GM21381 (cell line): ENCODE data around the gene ITGB3.

Experiments
- ATAC-seq: cut with Tn5 transposase; IDR thresholded peaks from one replicate; pipeline ENCODE4 v1.9.1; 2021; ENCODE audit warnings: mild to moderate bottlenecking, moderate library complexity; ENCODE audit not compliant: unreplicated experiment

ITGB3 gene

GRCh38 chr17:47295874-47296255 lies 42.2 kb downstream of the ITGB3 start:
- ATAC-seq, result no peak

GRCh38 chr17:47297661-47298400 lies 44.2 kb downstream of the ITGB3 start:
- no peak for ATAC-seq

- ATAC-seq, result no peak
These were observed 45.1 kb downstream of the ITGB3 start for GRCh38 chr17:47298712-47299111.

- no peak for ATAC-seq
These were observed 45.7 kb downstream of the ITGB3 start for GRCh38 chr17:47299239-47299910.

GRCh38 chr17:47300718-47301117 lies 47.1 kb downstream of the ITGB3 start:
- ATAC-seq, result no peak

- no peak for ATAC-seq
These were observed 47.5 kb downstream of the ITGB3 start for GRCh38 chr17:47301161-47301560.

GRCh38 chr17:47301831-47302230 lies 48.2 kb downstream of the ITGB3 start:
- no peak for ATAC-seq

- no peak for ATAC-seq
These were observed 50.6 kb downstream of the ITGB3 start for GRCh38 chr17:47304186-47304585.

- ATAC-seq, result no peak
These were observed 51.8 kb downstream of the ITGB3 start for GRCh38 chr17:47305302-47305923.

- ATAC-seq, result no peak
These were observed 56.6 kb downstream of the ITGB3 start for GRCh38 chr17:47310186-47310733.

GRCh38 chr17:47311420-47311819 lies 57.8 kb downstream of the ITGB3 start:
- no peak for ATAC-seq

GRCh38 chr17:47315451-47316266 lies 62.0 kb downstream of the ITGB3 start:
- no peak for ATAC-seq

GRCh38 chr17:47316311-47316710 lies 62.7 kb downstream of the ITGB3 start:
- no peak for ATAC-seq

- ATAC-seq, result no peak
These were observed 63.5 kb downstream of the ITGB3 start for GRCh38 chr17:47317119-47317518.

GRCh38 chr17:47318197-47318918 lies 64.7 kb downstream of the ITGB3 start:
- no peak for ATAC-seq

- no peak for ATAC-seq
These were observed 67.4 kb downstream of the ITGB3 start for GRCh38 chr17:47320879-47321502.

- peak; percentile 78 for ATAC-seq
These were observed 70.0 kb downstream of the ITGB3 start, which contains the start of gene EFCAB13 for GRCh38 chr17:47323382-47324223. TSS of gene EFCAB13 (plus strand) at chr17:47323955. CDS start at chr17:47328354, 4,399 bp downstream.

- ATAC-seq, result peak; percentile 20
These were observed 70.8 kb downstream of the ITGB3 start for GRCh38 chr17:47324224-47325020.
